HEK293 (cell line): ENCODE measurements around the gene THAP7.

Experiments
- BCL11B ChIP-seq: fragments of 450-650 bp; formaldehyde crosslinking; IDR thresholded peaks from 2 replicates; pipeline ENCODE4 v1.5.1; 2016; ENCODE audit warnings: low read depth, missing biosample characterization, missing genetic modification characterization
- GFI1B ChIP-seq: fragments of 450-650 bp; formaldehyde crosslinking; IDR thresholded peaks from 2 replicates; pipeline ENCODE4 v1.5.1; 2016; ENCODE audit warnings: missing biosample characterization, missing genetic modification characterization
- GLIS2 ChIP-seq: fragments of 450-650 bp; formaldehyde crosslinking; IDR thresholded peaks from 2 replicates; pipeline ENCODE4 v1.5.1; 2016; ENCODE audit warnings: missing biosample characterization, missing genetic modification characterization
- HOXA7 ChIP-seq: sonication (generic); formaldehyde crosslinking; IDR thresholded peaks from 2 replicates; pipeline ENCODE4 v1.8.1; 2022; ENCODE audit warnings: missing genetic modification reagents, borderline replicate concordance
- KLF8 ChIP-seq: fragments of 450-650 bp; formaldehyde crosslinking; IDR thresholded peaks from 2 replicates; pipeline ENCODE4 v1.5.1; 2016; ENCODE audit warnings: missing biosample characterization, missing genetic modification characterization
- KLF9 ChIP-seq: fragments of 450-650 bp; formaldehyde crosslinking; IDR thresholded peaks from 2 replicates; pipeline ENCODE4 v1.5.1; 2016; ENCODE audit warnings: missing biosample characterization, missing genetic modification characterization, low read depth
- REPIN1 ChIP-seq: fragments of 450-650 bp; formaldehyde crosslinking; IDR thresholded peaks from 2 replicates; pipeline ENCODE4 v1.5.1; 2017; ENCODE audit warnings: missing biosample characterization, missing genetic modification characterization, low read depth
- YY2 ChIP-seq: fragments of 450-650 bp; formaldehyde crosslinking; IDR thresholded peaks from 2 replicates; pipeline ENCODE4 v1.5.1; 2016; ENCODE audit warnings: missing biosample characterization, missing genetic modification characterization
- ZBTB1 ChIP-seq: fragments of 450-650 bp; formaldehyde crosslinking; IDR thresholded peaks from 2 replicates; pipeline ENCODE4 v1.5.1; 2016; ENCODE audit warnings: missing biosample characterization, missing genetic modification characterization
- ZBTB7A ChIP-seq: fragments of 450-650 bp; formaldehyde crosslinking; IDR thresholded peaks from 2 replicates; pipeline ENCODE4 v1.5.1; 2016; ENCODE audit warnings: low read depth, missing biosample characterization, missing genetic modification characterization
- ZFP69B ChIP-seq: fragments of 450-650 bp; formaldehyde crosslinking; IDR thresholded peaks from 2 replicates; pipeline ENCODE4 v1.5.1; 2016; ENCODE audit warnings: missing biosample characterization, missing genetic modification characterization
- ZNF174 ChIP-seq: fragments of 450-650 bp; formaldehyde crosslinking; IDR thresholded peaks from 2 replicates; pipeline ENCODE4 v1.5.0; 2017; ENCODE audit warnings: missing biosample characterization, mild to moderate bottlenecking, missing genetic modification characterization
- ZNF280C ChIP-seq: fragments of 450-650 bp; formaldehyde crosslinking; IDR thresholded peaks from 2 replicates; pipeline ENCODE4 v1.5.1; 2016; ENCODE audit warnings: missing biosample characterization, missing genetic modification characterization
- ZNF341 ChIP-seq: fragments of 450-650 bp; formaldehyde crosslinking; IDR thresholded peaks from 2 replicates; pipeline ENCODE4; 2016; ENCODE audit warnings: low read depth, missing biosample characterization, missing genetic modification characterization
- ZNF514 ChIP-seq: fragments of 450-650 bp; formaldehyde crosslinking; IDR thresholded peaks from 2 replicates; pipeline ENCODE4 v1.5.1; 2016; ENCODE audit warnings: missing biosample characterization, missing genetic modification characterization
- ZNF548 ChIP-seq: fragments of 450-650 bp; formaldehyde crosslinking; IDR thresholded peaks from 2 replicates; pipeline ENCODE4 v1.5.1; 2016; ENCODE audit warnings: missing biosample characterization, missing genetic modification characterization
- ZNF639 ChIP-seq: fragments of 450-650 bp; formaldehyde crosslinking; IDR thresholded peaks from 2 replicates; pipeline ENCODE4 v1.5.1; 2016; ENCODE audit warnings: missing biosample characterization, missing genetic modification characterization
- ZNF660 ChIP-seq: fragments of 450-650 bp; IDR thresholded peaks from 2 replicates; pipeline ENCODE4 v1.5.1; 2018; ENCODE audit warnings: missing biosample characterization, mild to moderate bottlenecking, missing genetic modification characterization
- ZNF701 ChIP-seq: fragments of 450-650 bp; formaldehyde crosslinking; IDR thresholded peaks from 2 replicates; pipeline ENCODE4 v1.5.1; 2016; ENCODE audit warnings: missing biosample characterization, missing genetic modification characterization
- ZNF707 ChIP-seq: fragments of 450-650 bp; formaldehyde crosslinking; IDR thresholded peaks from 2 replicates; pipeline ENCODE4 v1.5.1; 2016; ENCODE audit warnings: missing biosample characterization, missing genetic modification characterization
- ZNF777 ChIP-seq: fragments of 450-650 bp; formaldehyde crosslinking; IDR thresholded peaks from 2 replicates; pipeline ENCODE4 v1.5.1; 2017; ENCODE audit warnings: missing biosample characterization, missing genetic modification characterization, borderline replicate concordance
- ZNF843 ChIP-seq: fragments of 450-650 bp; formaldehyde crosslinking; IDR thresholded peaks from 2 replicates; pipeline ENCODE4 v1.5.1; 2016; ENCODE audit warnings: missing biosample characterization, missing genetic modification characterization
- ZSCAN23 ChIP-seq: fragments of 450-650 bp; formaldehyde crosslinking; IDR thresholded peaks from 2 replicates; pipeline ENCODE4 v1.5.1; 2016; ENCODE audit warnings: missing biosample characterization, missing genetic modification characterization
- TF ChIP-seq, protein P1 (sequence below): fragments of 450-650 bp; formaldehyde crosslinking; IDR thresholded peaks from 2 replicates; pipeline ENCODE4 v1.5.1; 2016; ENCODE audit warnings: missing biosample characterization, missing genetic modification characterization, borderline replicate concordance
- TF ChIP-seq, protein P2 (sequence below): fragments of 450-650 bp; formaldehyde crosslinking; IDR thresholded peaks from 2 replicates; pipeline ENCODE4 v1.5.1; 2016; ENCODE audit warnings: missing biosample characterization, missing genetic modification characterization
- TF ChIP-seq, protein P3 (sequence below): fragments of 450-650 bp; IDR thresholded peaks from 2 replicates; pipeline ENCODE4 v1.5.1; 2018; ENCODE audit warnings: missing biosample characterization, mild to moderate bottlenecking, missing genetic modification characterization

THAP7 gene

DNA sequence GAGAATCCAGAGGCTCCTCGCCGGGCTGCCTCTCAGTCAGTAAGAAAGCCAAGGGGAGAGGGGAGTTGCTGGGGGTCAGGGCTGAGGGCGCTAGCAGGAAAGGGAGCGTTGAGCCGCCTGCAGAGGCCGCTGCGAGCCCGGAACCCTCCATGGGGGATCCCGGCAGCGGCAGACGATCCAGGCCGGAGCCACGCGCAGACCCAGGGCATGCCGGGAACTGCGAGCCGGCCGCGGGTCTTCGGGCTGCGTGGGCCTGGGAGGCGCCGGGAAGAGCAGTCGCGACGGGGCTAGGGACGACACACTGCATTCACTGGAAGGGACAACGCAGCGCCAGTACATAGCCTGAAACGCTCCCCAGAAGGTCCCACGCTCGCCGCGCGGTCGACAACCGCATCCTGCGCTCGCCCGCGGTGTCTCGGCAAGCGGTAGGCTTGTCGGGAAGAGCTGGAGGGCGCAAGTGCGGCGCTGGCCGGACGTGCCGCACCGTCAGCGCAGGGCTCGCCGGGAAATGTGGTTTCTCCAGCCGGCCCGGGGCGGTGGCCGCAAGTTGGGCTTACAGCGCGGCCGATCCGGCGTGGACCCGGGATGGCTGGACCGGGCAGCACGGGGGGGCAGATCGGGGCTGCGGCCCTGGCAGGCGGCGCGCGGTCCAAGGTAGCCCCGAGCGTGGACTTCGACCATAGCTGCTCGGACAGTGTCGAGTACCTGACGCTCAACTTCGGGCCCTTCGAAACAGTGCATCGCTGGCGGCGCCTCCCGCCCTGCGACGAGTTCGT, 19.9 kb downstream of the THAP7 start, which contains the start of gene LZTR1 (continued):
- TF ChIP-seq ZNF639 (tag by site-specific recombination) (peak; percentile 89), ZNF341 (tag by site-specific recombination) (peak; percentile 95), ZNF701 (tag by site-specific recombination) (no peak), YY2 (tag by site-specific recombination) (peak; percentile 70), ZSCAN23 (tag by site-specific recombination) (peak; percentile 91), GFI1B (tag by site-specific recombination) (no peak), REPIN1 (tag by site-specific recombination) (0 out of 2 replicates have a peak, but pooled peaks have one; percentile 73), ZFP69B (tag by site-specific recombination) (0 out of 2 replicates have a peak, but pooled peaks have one; percentile 10), ZNF777 (tag by site-specific recombination) (no peak; the same call in 1 of the 2 replicates), ZNF174 (tag by site-specific recombination) (no peak), ZNF660 (peak; percentile 57; the same call in 1 of the 2 replicates), BCL11B (peak; percentile 53), ZNF548 (tag by site-specific recombination) (no peak), ZNF280C (no peak), ZBTB1 (tag by site-specific recombination) (peak; percentile 95), ZNF843 (peak; percentile 78; the same call in 1 of the 2 replicates), ZNF707 (tag by site-specific recombination) (no peak), ZBTB7A (no peak), ZNF514 (tag by site-specific recombination) (no peak), HOXA7 (CRISPR knock-in tag) (no peak), GLIS2 (tag by site-specific recombination) (peak; percentile 96), KLF8 (peak; percentile 86; the same call in 1 of the 2 replicates), KLF9 (no peak; the same call in 1 of the 2 replicates)
- TF ChIP-seq, protein P1, sequence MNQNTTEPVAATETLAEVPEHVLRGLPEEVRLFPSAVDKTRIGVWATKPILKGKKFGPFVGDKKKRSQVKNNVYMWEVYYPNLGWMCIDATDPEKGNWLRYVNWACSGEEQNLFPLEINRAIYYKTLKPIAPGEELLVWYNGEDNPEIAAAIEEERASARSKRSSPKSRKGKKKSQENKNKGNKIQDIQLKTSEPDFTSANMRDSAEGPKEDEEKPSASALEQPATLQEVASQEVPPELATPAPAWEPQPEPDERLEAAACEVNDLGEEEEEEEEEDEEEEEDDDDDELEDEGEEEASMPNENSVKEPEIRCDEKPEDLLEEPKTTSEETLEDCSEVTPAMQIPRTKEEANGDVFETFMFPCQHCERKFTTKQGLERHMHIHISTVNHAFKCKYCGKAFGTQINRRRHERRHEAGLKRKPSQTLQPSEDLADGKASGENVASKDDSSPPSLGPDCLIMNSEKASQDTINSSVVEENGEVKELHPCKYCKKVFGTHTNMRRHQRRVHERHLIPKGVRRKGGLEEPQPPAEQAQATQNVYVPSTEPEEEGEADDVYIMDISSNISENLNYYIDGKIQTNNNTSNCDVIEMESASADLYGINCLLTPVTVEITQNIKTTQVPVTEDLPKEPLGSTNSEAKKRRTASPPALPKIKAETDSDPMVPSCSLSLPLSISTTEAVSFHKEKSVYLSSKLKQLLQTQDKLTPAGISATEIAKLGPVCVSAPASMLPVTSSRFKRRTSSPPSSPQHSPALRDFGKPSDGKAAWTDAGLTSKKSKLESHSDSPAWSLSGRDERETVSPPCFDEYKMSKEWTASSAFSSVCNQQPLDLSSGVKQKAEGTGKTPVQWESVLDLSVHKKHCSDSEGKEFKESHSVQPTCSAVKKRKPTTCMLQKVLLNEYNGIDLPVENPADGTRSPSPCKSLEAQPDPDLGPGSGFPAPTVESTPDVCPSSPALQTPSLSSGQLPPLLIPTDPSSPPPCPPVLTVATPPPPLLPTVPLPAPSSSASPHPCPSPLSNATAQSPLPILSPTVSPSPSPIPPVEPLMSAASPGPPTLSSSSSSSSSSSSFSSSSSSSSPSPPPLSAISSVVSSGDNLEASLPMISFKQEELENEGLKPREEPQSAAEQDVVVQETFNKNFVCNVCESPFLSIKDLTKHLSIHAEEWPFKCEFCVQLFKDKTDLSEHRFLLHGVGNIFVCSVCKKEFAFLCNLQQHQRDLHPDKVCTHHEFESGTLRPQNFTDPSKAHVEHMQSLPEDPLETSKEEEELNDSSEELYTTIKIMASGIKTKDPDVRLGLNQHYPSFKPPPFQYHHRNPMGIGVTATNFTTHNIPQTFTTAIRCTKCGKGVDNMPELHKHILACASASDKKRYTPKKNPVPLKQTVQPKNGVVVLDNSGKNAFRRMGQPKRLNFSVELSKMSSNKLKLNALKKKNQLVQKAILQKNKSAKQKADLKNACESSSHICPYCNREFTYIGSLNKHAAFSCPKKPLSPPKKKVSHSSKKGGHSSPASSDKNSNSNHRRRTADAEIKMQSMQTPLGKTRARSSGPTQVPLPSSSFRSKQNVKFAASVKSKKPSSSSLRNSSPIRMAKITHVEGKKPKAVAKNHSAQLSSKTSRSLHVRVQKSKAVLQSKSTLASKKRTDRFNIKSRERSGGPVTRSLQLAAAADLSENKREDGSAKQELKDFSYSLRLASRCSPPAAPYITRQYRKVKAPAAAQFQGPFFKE, result no peak
- TF ChIP-seq, protein P2, sequence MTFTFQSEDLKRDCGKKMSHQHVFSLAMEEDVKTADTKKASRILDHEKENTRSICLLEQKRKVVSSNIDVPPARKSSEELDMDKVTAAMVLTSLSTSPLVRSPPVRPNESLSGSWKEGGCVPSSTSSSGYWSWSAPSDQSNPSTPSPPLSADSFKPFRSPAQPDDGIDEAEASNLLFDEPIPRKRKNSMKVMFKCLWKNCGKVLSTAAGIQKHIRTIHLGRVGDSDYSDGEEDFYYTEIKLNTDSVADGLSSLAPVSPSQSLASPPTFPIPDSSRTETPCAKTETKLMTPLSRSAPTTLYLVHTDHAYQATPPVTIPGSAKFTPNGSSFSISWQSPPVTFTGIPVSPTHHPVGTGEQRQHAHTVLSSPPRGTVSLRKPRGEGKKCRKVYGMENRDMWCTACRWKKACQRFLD (tag by site-specific recombination), result peak; percentile 67; the same call in 1 of the 2 replicates
- TF ChIP-seq, protein P3, sequence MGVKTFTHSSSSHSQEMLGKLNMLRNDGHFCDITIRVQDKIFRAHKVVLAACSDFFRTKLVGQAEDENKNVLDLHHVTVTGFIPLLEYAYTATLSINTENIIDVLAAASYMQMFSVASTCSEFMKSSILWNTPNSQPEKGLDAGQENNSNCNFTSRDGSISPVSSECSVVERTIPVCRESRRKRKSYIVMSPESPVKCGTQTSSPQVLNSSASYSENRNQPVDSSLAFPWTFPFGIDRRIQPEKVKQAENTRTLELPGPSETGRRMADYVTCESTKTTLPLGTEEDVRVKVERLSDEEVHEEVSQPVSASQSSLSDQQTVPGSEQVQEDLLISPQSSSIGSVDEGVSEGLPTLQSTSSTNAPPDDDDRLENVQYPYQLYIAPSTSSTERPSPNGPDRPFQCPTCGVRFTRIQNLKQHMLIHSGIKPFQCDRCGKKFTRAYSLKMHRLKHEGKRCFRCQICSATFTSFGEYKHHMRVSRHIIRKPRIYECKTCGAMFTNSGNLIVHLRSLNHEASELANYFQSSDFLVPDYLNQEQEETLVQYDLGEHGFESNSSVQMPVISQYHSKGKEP, result no peak
